Heart right ventricle (tissue), 16 donors: ENCODE measurements around the gene MLH1. TPM values are rescaled to one million over a fixed set of nuclear protein-coding genes. Genes with fewer than 3 reads are reported as not detected.

Experiments used
- ATAC-seq, 8 donors: fragments of 200-7000 bp; cut with Tn5 transposase; one replicate each; pipeline ENCODE4 v1.9.1; 2020; ENCODE audit warnings: mild to moderate bottlenecking in 8 of 8, moderate library complexity in 8 of 8, moderate number of reproducible peaks in 1 of 8
- DNase-seq, 2 donors: peaks; one replicate each; pipeline ENCODE4 v3.0.0-alpha.2; 2020
- H3K27ac ChIP-seq, 10 donors: fragments of 200-600 bp; sonication (generic) in 2 of 10; one replicate each; pipeline versions ENCODE4 v1.5.0 to v1.8.0; 2020 to 2022; ENCODE audit warnings: mild to moderate bottlenecking in 3 of 10
- H3K27me3 ChIP-seq, 7 donors: fragments of 200-600 bp; one replicate each; pipeline ENCODE4 v1.8.0; 2021 to 2022; ENCODE audit warnings: mild to moderate bottlenecking in 2 of 7
- H3K36me3 ChIP-seq, 9 donors: fragments of 200-600 bp; sonication (generic) in 1 of 9; one replicate each; pipeline versions ENCODE4 v1.5.0 to v1.8.0; 2020 to 2022; ENCODE audit warnings: mild to moderate bottlenecking in 2 of 9
- H3K4me1 ChIP-seq, 9 donors: fragments of 200-600 bp; sonication (generic) in 1 of 9; one replicate each; pipeline versions ENCODE4 v1.5.0 to v1.8.0; 2020 to 2022; ENCODE audit warnings: mild to moderate bottlenecking in 4 of 9
- H3K4me3 ChIP-seq, 10 donors: fragments of 200-600 bp; sonication (generic) in 2 of 10; one replicate each; pipeline versions ENCODE4 v1.5.0 to v1.8.0; 2020 to 2022; ENCODE audit warnings: mild to moderate bottlenecking in 7 of 10, moderate library complexity in 2 of 10
- H3K9me3 ChIP-seq, 11 donors: fragments of 200-600 bp in 10 of 11; sonication (generic) in 2 of 11; one replicate each; pipeline versions ENCODE4 v1.5.0 to v1.8.0; 2013 to 2022; ENCODE audit warnings: mild to moderate bottlenecking in 2 of 11, control low read depth in 1 of 11, moderate library complexity in 1 of 11
- WGBS, 2 donors: extraction: QIAGEN DNeasy Blood & Tissue Kit; methylation state at CpG; one replicate each; pipeline ENCODE4 v1.1.7; 2013; ENCODE audit warnings: inconsistent platforms in 1 of 2; 5-methylcytosine and 5-hydroxymethylcytosine counted together
- intact Hi-C, 10 donors: fragments of 100-400 bp; cut with DNase I; formaldehyde crosslinking; loops; one replicate each; pipeline versions ENCODE4 v1.11.1 to v1.14.2; 2022
- polyA plus RNA-seq, 2 donors: library from polyadenylated mRNA; stranded (reverse); fragments of 200-250 nt; gene quantifications; one replicate each; pipeline ENCODE4 v1.2.3, GENCODE V29; 2013
- total RNA-seq, 10 donors: library from RNA; stranded (reverse); fragmentation: NEBNext Ultra II Directional in 3 of 10; extraction: Animal tissue kit (Norgen Biotek cat#: 25700) in 3 of 10; gene quantifications; one replicate each; pipeline versions ENCODE4 v1.2.1 to v1.2.4, GENCODE V29; 2021 to 2023
- TF ChIP-seq, protein P1 (sequence below), 9 donors: fragments of 200-600 bp; sonication (generic) in 2 of 9; IDR thresholded peaks; one replicate each; pipeline versions ENCODE4 v1.5.0 to v1.8.0; 2021 to 2022; ENCODE audit warnings: antibody characterized with exemption in 9 of 9, mild to moderate bottlenecking in 5 of 9, moderate library complexity in 1 of 9
- donor health status: Arrhythmogenic right ventricular cardiomyopathy.
- donor health status: ischemic (EF 13 %, LVEDD 7.1; RV severe dilation, severe dysfunction).
- donor health status: healthy with polysubstance abuse.
- donor health status: DM: no; HTN: yes; CAD: no.
- donor health status: DM: no; HTN: no; CAD: no.
- donor health status: ischemic (EF 25% LVEDD 6.9; RV normal size, moderate dysfunction).
- donor health status: ischemic (EF 25% LVEDD 5.7; RV mildly dilated, moderate dysfunction).
- donor health status: healthy.
- donor health status: DM: yes; HTN: yes; CAD: no.
- donor health status: Ischemic cardiomyopathy.
- donor health status: ischemic (EF 35%, LVEDD 5.7; RV mildly dilated, moderate dysfunction).
- donor health status: nonischemic (EF 11% LVEDD 7.7; RV severe dilation, severe dysfunction).
- donor health status: DM: yes; HTN: yes; CAD: no.
- donor health status: PGD.
- donor health status: ischemic (EF 29% LVEDD 5.4; RV normal size, mild dysfunction).
- donor health status: nonischemic (EF 23%, LVEDD 6.1; RV moderate dilation, normal function).

Gene MLH1
- total and polyA plus RNA-seq, 12 donors: 26.0 to 61.7 (median 51.7) TPM

DNA sequence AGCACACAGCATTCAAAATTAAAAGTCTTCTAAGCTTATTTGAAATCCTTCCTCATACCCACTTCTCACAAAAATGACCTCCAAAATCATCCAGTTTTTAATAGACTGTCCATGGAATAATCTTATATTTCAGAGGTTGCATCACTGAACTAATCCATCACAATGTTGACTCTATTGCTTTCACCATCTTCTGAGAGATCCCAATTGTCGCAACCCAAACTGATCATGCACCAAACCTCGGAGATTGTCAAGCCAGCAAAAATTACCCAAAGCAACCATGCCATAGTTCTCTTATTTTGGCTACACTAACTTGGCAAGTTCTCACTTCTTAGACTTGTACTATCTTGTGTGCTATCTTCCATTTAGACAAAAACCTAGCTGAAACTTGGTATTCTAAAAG, 105.6 kb downstream of the MLH1 start:
- DNase-seq (no peak), ATAC-seq (no peak)
- WGBS, 2 donors: 99% methylated on average over 2 of the region's 2 CpGs
- TF ChIP-seq, protein P1, sequence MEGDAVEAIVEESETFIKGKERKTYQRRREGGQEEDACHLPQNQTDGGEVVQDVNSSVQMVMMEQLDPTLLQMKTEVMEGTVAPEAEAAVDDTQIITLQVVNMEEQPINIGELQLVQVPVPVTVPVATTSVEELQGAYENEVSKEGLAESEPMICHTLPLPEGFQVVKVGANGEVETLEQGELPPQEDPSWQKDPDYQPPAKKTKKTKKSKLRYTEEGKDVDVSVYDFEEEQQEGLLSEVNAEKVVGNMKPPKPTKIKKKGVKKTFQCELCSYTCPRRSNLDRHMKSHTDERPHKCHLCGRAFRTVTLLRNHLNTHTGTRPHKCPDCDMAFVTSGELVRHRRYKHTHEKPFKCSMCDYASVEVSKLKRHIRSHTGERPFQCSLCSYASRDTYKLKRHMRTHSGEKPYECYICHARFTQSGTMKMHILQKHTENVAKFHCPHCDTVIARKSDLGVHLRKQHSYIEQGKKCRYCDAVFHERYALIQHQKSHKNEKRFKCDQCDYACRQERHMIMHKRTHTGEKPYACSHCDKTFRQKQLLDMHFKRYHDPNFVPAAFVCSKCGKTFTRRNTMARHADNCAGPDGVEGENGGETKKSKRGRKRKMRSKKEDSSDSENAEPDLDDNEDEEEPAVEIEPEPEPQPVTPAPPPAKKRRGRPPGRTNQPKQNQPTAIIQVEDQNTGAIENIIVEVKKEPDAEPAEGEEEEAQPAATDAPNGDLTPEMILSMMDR (IDR thresholded peaks at IDR 0.05): no peak
- H3K4me1 ChIP-seq: peaks cover 0 to 28% (median 17%) of the 10 kb centered on the region in 9 donors
- intact Hi-C loops: loop anchor here in 1 of 10 donors (10.0 kb wide), 1 partner anchor 116 kb away; no protein-coding TSS in a partner anchor
- no peaks in the 10 kb centered on the region for H3K27me3 ChIP-seq
- no peaks in the 10 kb centered on the region for H3K9me3 ChIP-seq
- H3K4me3 ChIP-seq: no peak overlapping the region
- peaks cover 0 to 36% (median 3%) of the 10 kb centered on the region in 9 donors for H3K36me3 ChIP-seq
- no peak overlapping the region for H3K27ac ChIP-seq

DNA sequence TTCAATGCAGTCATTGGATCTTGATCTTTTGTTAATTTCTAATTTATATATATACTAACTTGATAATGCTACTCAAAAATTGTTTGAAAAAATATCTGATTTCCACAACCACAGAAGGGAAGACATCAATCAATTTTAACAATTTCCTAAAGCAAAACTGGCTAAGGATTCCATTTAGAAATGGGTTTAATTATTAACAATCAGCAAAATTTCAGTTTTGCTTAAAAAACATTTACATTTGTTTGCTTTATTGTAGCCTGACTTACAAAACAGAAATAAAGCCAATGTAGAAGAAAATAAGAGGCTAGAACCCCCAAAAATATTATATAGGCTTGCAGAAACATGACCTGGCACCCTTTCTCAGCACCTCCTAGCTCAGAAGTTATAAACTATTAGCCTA, 106.2 kb downstream of the MLH1 start:
- intact Hi-C loops: loop anchor here in 1 of 10 donors (10.0 kb wide), 1 partner anchor 115 kb away; no protein-coding TSS in a partner anchor

DNA sequence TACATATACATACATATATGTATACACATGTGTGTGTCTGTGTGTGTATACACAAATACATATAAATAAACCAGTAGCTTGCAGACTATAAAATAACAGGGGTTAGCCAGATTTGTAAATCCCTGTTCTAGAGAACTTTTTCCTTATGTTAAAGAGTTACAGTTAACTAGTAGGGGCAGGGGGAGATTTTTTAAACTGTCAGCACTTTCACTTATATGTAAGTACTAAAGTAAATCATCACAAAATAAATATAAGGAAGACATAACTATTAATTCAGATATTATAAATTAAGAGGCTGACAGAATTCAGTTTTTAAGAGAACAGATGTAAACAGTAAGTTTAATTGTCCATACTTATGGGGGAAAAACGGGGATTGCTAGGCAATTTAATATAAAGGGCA, 107.1 kb downstream of the MLH1 start:
- no peak overlapping the region for H3K4me3 ChIP-seq
- 84 to 95% methylated on average over 1 of the region's 1 CpG for WGBS, 2 donors
- no peaks in the 10 kb centered on the region for H3K27me3 ChIP-seq
- no peaks in the 10 kb centered on the region for H3K9me3 ChIP-seq
- H3K36me3 ChIP-seq: peaks cover 0 to 35% (median 7%) of the 10 kb centered on the region in 9 donors
- DNase-seq: no peak
- intact Hi-C loops: no loop called here
- peaks cover 0 to 28% (median 17%) of the 10 kb centered on the region in 9 donors for H3K4me1 ChIP-seq
- no peak for ATAC-seq
- no peak overlapping the region for H3K27ac ChIP-seq
- TF ChIP-seq, protein P1 (IDR thresholded peaks at IDR 0.05): no peak

More for the DNA sequence above, 106.2 kb downstream of the MLH1 start:
- H3K27ac ChIP-seq: no peak overlapping the region
- H3K36me3 ChIP-seq: peaks cover 0 to 35% (median 3%) of the 10 kb centered on the region in 9 donors
- no peak for DNase-seq
- no peak for ATAC-seq
- peaks cover 0 to 28% (median 17%) of the 10 kb centered on the region in 9 donors for H3K4me1 ChIP-seq
- H3K27me3 ChIP-seq: no peaks in the 10 kb centered on the region
- TF ChIP-seq, protein P1 (IDR thresholded peaks at IDR 0.05): no peak
- no peak overlapping the region for H3K4me3 ChIP-seq
- no peaks in the 10 kb centered on the region for H3K9me3 ChIP-seq

Other genes starting within 250 kb of the MLH1 start
- 1 to 10 TPM in 1 of 10 donors, under 1 TPM in 9; 0.04 to 1.0 (median 0.19) TPM for gene DCLK3, start 229.0 kb upstream of the MLH1 start, total RNA-seq
- gene DCLK3, start 229.0 kb upstream of the MLH1 start, polyA plus RNA-seq: under 1 TPM; 0.15 to 0.23 TPM
- 10 to 100 TPM in 1 of 10 donors, 1 to 10 TPM in 9; 2.5 to 20.8 (median 5.3) TPM for gene TRANK1, start 48.5 kb upstream of the MLH1 start, total RNA-seq
- gene TRANK1, start 48.5 kb upstream of the MLH1 start, polyA plus RNA-seq: 1 to 10 TPM; 1.3 to 3.6 TPM
- 10 to 100 TPM; 21.0 to 36.3 (median 28.3) TPM for gene EPM2AIP1, start 387 bp upstream of the MLH1 start, total RNA-seq
- gene EPM2AIP1, start 387 bp upstream of the MLH1 start, polyA plus RNA-seq: 10 to 100 TPM in 1 of 2 donors, 1 to 10 TPM in 1; 6.1 to 13.6 TPM
- gene LRRFIP2, start 181.1 kb downstream of the MLH1 start, total RNA-seq: 100 to 1,000 TPM; 105 to 199 (median 127) TPM
- 100 to 1,000 TPM in 1 of 2 donors, 10 to 100 TPM in 1; 63.2 to 129 TPM for gene LRRFIP2, start 181.1 kb downstream of the MLH1 start, polyA plus RNA-seq
- 100 to 1,000 TPM; 132 to 214 (median 187) TPM for gene GOLGA4, start 249.8 kb downstream of the MLH1 start, total RNA-seq
- gene GOLGA4, start 249.8 kb downstream of the MLH1 start, polyA plus RNA-seq: 10 to 100 TPM; 36.7 to 74.0 TPM